Epithelial cell of esophagus (primary cell): ENCODE data around the gene YARS1.

ENCODE experiments used
- DNase-seq: peaks from one replicate; pipeline ENCODE4 v3.0.0; 2010; ENCODE audit warnings: low read depth
- H3K4me3 ChIP-seq: 2 replicates; pipeline ENCODE4 v1.5.1; 2011; ENCODE audit warnings: mild to moderate bottlenecking, low read length, control low read depth
- TF ChIP-seq, protein P1 (sequence below): IDR thresholded peaks from 2 replicates; pipeline ENCODE4 v1.5.1; 2011; ENCODE audit warnings: low read depth, mild to moderate bottlenecking, low read length, control low read depth, inconsistent platforms; ENCODE audit not compliant: insufficient read depth; ENCODE audit errors: missing control alignments

Gene YARS1

DNA sequence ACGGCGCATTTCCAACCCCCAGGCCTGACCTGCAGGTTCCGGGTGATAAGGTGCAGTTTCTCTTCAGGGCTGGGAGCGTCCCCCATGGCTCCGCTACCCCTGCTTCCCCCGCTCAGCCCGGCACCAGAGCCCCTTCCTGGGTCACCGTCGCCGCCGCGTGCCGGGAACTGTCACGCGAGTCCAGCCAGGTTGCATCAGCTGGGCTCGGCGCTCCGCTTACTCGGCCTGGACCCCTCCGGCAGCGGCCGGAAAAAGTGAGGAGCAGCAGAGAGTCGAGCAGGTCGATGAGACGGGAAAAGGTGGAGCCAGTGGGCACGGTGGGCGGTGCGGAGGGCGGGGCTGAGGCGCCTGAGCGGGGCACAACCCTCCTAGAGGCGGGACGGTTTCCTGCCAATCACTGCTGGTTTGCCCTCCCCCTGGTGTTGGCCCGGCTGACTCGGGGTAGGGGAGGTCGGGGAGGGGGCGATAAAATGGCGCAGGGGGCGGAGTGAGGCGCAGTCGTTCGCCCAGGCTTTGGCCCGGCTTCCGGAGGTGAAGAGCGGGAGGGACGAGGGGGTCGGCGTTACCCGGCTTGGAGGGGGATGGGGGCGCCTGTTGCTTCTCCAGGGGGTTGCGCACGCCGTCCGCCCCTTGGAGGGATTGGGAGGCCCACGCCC is at the start of gene YARS1, which contains the start of gene S100PBP:
Gene YARS1 (minus strand): TSS at position 200 of the 656 bp plus-strand sequence. CDS start 114 bp downstream, at position 86.
Gene S100PBP (plus strand): TSS at position 495 of the 656 bp plus-strand sequence. CDS start 8,447 bp downstream, outside the sequence.
- peak within 1 kb of the TSS; percentile 92 for H3K4me3 ChIP-seq
- TF ChIP-seq, protein P1, sequence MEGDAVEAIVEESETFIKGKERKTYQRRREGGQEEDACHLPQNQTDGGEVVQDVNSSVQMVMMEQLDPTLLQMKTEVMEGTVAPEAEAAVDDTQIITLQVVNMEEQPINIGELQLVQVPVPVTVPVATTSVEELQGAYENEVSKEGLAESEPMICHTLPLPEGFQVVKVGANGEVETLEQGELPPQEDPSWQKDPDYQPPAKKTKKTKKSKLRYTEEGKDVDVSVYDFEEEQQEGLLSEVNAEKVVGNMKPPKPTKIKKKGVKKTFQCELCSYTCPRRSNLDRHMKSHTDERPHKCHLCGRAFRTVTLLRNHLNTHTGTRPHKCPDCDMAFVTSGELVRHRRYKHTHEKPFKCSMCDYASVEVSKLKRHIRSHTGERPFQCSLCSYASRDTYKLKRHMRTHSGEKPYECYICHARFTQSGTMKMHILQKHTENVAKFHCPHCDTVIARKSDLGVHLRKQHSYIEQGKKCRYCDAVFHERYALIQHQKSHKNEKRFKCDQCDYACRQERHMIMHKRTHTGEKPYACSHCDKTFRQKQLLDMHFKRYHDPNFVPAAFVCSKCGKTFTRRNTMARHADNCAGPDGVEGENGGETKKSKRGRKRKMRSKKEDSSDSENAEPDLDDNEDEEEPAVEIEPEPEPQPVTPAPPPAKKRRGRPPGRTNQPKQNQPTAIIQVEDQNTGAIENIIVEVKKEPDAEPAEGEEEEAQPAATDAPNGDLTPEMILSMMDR: no peak
- DNase-seq: peak; percentile 99

DNA sequence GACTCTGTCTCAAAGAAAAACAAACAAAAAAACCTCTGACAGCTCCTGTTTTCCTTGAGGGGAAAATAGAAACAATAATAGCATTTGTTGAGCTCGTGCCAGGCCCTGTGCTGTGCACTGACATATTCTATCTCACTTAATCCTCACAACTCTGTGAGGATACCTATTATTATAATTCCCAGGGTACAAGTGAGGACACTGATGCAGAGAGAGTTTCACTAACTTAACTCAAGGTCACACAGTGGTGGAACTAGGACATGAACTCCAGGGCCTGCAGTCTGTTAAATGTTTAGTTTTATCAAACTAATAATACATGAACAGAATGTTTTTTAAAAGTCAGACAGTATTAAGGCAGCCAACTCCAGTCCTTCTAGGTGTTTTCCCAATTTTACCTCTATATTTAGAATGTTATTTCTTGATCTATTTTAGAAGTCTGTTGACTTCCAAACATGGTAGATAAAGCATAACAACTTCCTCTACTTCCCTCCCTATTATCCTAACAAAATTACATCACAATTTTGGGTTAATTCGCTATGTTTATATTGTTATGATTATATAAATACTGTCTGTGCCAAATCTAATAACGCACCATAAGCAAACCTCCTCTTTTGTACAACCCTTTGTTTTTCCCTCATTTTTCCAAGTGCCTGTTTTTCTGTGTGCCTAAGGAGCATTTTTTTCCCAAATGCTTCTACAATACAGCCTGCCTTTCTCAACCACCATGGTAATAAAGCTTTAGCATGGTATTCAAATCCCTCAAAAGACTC is 48.7 kb upstream of the YARS1 start:
- no peak for DNase-seq
- TF ChIP-seq, protein P1: no peak
- no peak overlapping the region for H3K4me3 ChIP-seq

GRCh38 chr1:32864375-32865019 is 47.3 kb upstream of the YARS1 start:
- DNase-seq: no peak
- TF ChIP-seq, protein P1: no peak
- no peak overlapping the region for H3K4me3 ChIP-seq

GRCh38 chr1:32863881-32864245 is 46.7 kb upstream of the YARS1 start:
- no peak for DNase-seq
- TF ChIP-seq, protein P1: no peak
- no peak overlapping the region for H3K4me3 ChIP-seq

GRCh38 chr1:32863218-32863880 is 46.2 kb upstream of the YARS1 start:
- TF ChIP-seq, protein P1: no peak
- H3K4me3 ChIP-seq: no peak overlapping the region
- DNase-seq: no peak

DNA sequence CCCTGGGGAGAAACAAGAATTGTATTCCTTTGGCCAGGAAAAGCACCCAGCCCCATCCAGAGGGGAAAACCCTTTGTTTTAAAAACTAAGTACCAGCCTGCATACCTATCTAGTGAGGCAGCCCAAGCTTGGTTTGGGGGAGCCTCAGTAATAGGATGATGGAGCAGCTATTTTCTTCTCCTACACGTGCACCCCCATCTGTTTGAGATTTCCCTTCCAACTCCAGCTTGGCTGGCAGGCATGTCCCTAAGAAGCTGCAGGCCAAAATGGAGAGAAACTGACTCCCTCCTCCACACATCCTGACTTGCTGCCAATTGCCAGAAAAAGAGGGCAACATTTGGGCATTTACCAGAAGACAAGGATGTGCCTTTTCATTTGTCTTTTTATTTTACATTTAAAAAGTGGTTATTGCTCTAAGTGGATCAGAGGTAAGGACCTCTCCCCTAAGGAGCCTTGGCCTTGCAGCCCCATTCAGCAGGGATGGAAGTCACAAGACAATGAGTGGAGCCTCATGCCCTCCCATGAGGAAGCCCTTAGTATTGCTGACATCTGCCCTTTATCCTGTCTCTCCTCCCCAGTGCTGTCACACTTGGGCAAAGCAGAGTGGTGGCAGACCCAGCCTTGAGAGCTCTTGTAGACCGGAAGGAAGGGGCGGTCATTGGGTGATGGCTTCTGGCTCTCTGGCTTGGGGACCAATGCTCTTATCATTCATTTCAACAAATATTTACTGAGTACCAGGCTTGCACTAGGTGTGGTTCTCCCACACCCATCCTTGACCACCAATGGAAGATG is 44.9 kb upstream of the YARS1 start:
- DNase-seq: no peak
- H3K4me3 ChIP-seq: no peak overlapping the region
- TF ChIP-seq, protein P1: no peak
